NCI-H2196 treated with DMSO at 0.1 percent for 48 hours (cell line): ENCODE results near the gene CTF1.

Experiments
- DNase-seq: peaks from one replicate; lab custom pipeline; 2025; ENCODE audit not compliant: unreplicated experiment; lab: John Stamatoyannopoulos, UW

The CTF1 gene

GRCh38 chr16:30907064-30907463 lies 10.7 kb downstream of the CTF1 start:
- DNase-seq: no peak

GRCh38 chr16:30910427-30911029 lies 14.1 kb downstream of the CTF1 start:
- no peak for DNase-seq

GRCh38 chr16:30912794-30913412 lies 16.5 kb downstream of the CTF1 start:
- DNase-seq: no peak

- no peak for DNase-seq
Observed at GRCh38 chr16:30914830-30915229, 18.4 kb downstream of the CTF1 start.

- no peak for DNase-seq
Observed at GRCh38 chr16:30918614-30919013, 22.2 kb downstream of the CTF1 start.

- DNase-seq: no peak
Observed at GRCh38 chr16:30920891-30921290, 24.5 kb downstream of the CTF1 start.

- no peak for DNase-seq
Observed at GRCh38 chr16:30921459-30921747, 25.0 kb downstream of the CTF1 start.

GRCh38 chr16:30921748-30922419 lies 25.5 kb downstream of the CTF1 start:
- DNase-seq: peak; percentile 90

- peak; percentile 99 for DNase-seq
Observed at GRCh38 chr16:30922420-30922959, 26.1 kb downstream of the CTF1 start.

- DNase-seq: peak; percentile 99
Observed at GRCh38 chr16:30922960-30923535, 26.6 kb downstream of the CTF1 start.

- DNase-seq: no peak
Observed at GRCh38 chr16:30923554-30924075, 27.2 kb downstream of the CTF1 start, which contains the start of gene FBXL19. FBXL19 (plus strand) TSS chr16:30923572; CDS start chr16:30925755, 2,183 bp downstream.

GRCh38 chr16:30924076-30924912 lies 27.9 kb downstream of the CTF1 start:
- DNase-seq: no peak

GRCh38 chr16:30924913-30925631 lies 28.7 kb downstream of the CTF1 start:
- DNase-seq: no peak

GRCh38 chr16:30925632-30925987 lies 29.2 kb downstream of the CTF1 start:
- no peak for DNase-seq

- DNase-seq: no peak
Observed at GRCh38 chr16:30925995-30926811, 29.8 kb downstream of the CTF1 start.

GRCh38 chr16:30926937-30927788 lies 30.7 kb downstream of the CTF1 start:
- no peak for DNase-seq

- DNase-seq: peak; percentile 96
Observed at GRCh38 chr16:30927789-30928378, 31.5 kb downstream of the CTF1 start.

GRCh38 chr16:30928390-30928789 lies 32.0 kb downstream of the CTF1 start:
- no peak for DNase-seq
